CD4-positive, alpha-beta T cell treated with Interleukin-10 for 1 hour (primary cell): ENCODE measurements around the gene VANGL2.
A peak's percentile ranks its signal among the peaks of the same experiment; 100 is the strongest.

ENCODE experiments used
- DNase-seq: peaks from one replicate; pipeline ENCODE4 v3.0.0-alpha.2; 2020

The VANGL2 gene

DNA sequence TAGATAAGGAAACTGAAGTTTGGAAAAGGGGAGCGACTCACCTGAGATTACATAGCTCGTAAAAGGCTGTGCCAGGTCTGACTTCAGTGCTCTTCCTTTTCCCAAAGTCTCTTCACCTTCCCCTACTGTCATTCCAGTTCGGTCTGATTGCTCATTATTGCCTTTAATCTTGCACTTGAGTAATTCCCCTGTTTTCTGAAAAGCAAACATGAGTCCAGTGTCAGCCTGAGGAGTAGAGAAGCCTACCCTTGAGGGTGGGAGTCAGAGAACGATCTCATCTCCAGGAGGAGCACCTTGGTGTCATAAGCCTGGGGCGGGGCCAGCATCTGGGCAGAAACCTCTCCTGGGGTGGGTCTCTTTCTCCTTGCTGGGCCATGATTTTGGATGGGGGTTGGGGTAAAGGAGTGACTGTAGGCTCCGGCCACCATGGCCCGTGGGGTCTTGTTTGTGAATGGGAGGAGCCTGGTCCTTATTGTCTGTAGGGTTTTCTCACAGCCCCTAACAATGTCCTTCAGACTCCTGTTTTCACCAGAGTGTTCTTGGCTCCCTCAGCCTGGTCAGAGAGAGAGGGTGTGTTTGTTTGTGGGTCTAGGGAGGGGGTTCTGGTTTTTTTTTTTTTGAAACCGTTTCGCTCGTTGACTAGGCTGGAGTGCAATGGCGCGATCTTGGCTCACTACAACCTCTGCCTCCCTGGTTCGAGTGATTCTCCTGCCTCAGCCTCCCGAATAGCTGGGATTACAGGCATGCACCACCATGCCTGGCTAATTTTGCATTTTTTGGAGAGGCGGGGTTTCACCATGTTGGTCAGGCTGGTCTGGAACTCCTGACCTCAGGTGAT, 6.0 kb downstream of the VANGL2 start:
- DNase-seq, result no peak

- no peak for DNase-seq
Observed at GRCh38 chr1:160407839-160408801, 7.8 kb downstream of the VANGL2 start.

DNA sequence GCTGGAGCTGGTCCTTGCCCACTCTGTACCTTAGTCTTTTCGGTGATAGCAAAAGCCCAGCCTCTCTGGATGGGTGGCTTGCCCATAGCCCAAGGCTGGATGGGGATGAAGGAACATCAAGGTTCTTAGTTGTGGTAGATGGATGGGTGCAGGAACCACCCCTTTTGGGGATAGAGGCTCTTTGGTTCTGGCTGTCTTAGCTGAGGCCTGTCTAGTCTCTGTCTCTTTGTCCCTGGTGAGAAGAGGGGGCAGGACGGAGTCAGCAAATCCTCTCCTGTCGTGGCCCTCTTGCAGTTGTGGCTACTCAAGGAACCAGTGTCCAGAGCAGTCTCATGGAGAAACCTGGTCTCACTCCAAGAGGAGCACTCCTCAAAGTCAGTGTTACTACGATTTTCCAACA, 8.5 kb downstream of the VANGL2 start:
- DNase-seq, result no peak

DNA sequence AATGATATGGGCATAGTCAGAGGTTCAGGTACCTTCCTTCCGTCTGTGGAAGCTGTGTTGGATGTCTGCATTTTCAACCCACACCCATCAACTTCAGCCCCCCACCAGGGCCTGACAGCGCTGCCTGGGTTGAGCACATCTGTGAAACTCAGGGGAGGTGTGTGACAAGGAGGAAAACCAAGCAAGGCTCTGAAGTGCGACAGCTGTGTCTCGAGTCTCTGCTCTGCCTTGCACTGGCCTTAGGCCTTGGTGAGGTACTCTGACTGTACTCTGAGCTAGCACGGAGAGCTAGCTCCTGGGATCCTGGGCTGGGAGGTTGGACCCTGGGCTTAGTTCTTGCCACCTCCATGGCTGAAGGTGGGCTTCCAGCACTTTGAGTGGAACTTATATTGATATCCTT, 9.1 kb downstream of the VANGL2 start:
- no peak for DNase-seq

DNA sequence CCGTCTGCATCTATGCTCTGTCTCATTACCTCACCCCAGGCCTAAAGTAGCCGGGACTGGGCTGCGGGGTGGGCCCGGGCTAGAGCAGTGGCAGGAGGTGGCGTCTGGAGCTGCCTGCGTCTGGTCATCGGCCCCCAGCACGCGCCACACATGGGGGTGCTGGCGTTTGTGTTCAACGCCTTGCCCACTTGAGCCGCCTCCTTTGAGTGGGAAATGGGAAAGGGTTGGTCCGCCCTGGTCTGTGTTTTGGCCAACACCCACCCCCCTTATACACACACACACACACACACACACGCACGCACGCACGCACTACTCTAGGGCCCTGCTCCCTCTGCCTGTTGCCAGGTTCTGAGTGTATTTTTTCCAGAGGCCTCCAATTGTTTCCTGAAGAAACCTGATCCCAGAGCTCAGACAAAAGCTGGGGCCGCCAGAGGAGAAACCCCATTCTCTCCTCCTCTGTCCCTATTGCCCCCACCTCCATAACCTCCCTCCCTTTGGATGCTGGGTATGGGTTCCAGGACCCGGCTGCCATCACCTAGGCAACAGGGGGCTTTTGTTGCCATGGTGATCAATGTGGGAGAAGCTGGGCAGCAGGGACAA, 10.1 kb downstream of the VANGL2 start:
- DNase-seq, result no peak

DNA sequence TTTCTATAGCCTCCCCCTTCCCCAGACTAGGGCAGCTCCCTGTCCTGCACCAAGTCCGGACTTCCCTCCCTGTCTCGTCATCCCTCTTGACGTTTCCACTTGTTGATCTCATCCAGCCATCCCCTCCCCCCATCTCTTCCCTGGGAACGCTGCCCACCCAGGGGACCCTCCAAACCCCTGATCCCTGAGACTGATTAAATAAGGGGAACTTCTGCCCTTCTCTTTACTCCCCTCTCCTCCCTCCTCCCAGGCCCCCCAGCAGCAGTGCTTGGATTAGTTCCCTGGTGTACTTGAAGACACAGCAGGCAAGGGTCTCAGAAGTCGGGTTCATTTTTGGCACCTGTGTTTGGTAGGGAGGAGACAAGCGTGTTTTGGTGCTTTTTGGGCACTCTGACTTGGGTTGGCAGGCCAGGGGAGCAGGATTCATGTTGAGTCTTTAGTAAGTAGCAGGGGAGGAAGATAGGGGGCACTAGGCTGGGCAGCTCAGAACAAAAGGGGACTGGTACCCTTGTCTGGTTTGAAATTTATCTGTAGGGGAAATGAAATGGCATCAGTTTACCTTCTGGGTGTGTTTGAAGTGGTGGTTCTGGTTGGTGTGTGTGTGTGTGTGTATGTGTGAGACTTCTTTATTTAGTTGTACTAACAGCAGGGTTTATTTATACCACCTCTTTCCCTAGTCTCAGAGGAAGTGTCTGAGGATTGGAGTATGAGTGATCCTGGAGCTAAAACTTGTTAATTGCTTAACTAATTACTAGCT, 11.1 kb downstream of the VANGL2 start:
- no peak for DNase-seq

GRCh38 chr1:160412028-160412362, 11.6 kb downstream of the VANGL2 start:
- no peak for DNase-seq

- no peak for DNase-seq
Observed at GRCh38 chr1:160413716-160414115, 13.4 kb downstream of the VANGL2 start.

GRCh38 chr1:160414881-160415280, 14.5 kb downstream of the VANGL2 start:
- no peak for DNase-seq

GRCh38 chr1:160415696-160416290, 15.4 kb downstream of the VANGL2 start:
- DNase-seq, result no peak

- no peak for DNase-seq
Observed at GRCh38 chr1:160416369-160416768, 16.0 kb downstream of the VANGL2 start.

GRCh38 chr1:160418483-160418882, 18.1 kb downstream of the VANGL2 start:
- no peak for DNase-seq

DNA sequence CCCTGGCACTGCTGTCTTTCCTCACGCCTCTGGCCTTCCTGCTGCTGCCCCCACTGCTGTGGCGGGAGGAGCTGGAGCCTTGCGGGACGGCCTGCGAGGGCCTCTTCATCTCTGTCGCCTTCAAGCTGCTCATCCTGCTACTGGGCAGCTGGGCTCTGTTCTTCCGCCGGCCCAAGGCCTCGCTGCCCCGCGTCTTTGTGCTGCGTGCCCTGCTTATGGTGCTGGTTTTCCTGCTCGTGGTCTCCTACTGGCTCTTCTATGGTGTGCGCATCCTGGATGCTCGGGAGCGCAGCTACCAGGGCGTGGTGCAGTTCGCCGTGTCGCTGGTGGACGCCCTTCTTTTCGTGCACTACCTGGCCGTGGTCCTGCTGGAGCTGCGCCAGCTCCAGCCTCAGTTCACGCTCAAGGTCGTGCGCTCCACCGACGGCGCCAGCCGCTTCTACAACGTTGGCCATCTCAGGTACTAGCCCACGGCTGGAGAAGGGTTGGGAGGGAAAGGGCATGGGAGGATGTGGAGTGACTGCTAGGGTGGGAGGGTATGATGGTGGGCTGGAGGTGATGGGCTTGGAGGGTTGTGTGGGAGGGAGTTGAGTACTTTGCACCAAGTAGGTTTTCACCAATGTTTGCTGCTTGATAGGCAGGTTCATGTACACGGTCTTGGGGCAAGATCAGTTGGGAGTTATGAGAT, 18.9 kb downstream of the VANGL2 start:
- no peak for DNase-seq

GRCh38 chr1:160419838-160420169, 19.4 kb downstream of the VANGL2 start:
- no peak for DNase-seq

DNA sequence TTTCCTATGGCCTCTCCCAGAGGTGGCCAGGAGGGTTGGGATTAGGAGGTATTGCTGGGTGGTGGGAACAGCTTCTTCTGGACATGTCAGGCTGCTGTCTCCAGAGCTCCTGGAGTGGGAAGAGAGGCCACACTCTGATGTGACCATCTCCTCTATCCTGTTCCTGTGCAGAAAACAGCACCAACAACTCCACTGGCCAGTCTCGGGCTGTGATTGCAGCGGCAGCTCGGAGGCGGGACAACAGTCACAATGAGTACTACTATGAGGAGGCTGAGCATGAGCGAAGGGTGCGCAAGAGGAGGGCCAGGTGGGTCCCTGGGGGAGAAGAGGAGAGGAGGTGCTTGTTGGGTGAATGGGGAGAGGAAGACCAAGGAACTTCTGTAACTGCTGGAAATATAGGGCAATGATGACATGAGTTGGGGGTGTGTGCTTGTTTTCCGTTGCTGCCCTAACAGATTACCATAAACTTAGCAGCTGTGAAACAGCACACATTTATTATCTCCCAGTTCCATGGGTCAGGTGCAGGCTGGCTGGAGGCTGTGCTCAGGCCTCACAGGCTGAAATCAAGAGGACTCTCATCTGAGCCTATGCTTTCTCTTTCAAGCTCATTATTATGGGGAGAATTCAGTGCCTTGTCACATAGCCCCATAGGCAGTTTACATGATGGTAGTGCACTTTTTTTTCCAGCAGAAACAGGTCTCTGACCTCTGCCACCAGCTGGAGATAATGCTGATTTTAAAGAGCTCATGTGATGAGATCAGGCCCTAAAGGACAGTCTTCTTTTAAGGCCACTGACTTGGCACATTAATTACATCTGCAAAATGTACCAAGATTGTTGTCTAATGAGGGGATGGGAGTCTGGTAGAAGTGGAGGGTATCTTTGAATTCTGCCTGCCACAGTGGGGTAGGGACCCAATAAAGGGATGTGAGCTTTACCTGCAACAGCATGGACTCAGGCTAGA, 20.8 kb downstream of the VANGL2 start:
- no peak for DNase-seq

- no peak for DNase-seq
Observed at GRCh38 chr1:160421881-160422280, 21.5 kb downstream of the VANGL2 start.

GRCh38 chr1:160423966-160424365, 23.6 kb downstream of the VANGL2 start:
- no peak for DNase-seq

DNA sequence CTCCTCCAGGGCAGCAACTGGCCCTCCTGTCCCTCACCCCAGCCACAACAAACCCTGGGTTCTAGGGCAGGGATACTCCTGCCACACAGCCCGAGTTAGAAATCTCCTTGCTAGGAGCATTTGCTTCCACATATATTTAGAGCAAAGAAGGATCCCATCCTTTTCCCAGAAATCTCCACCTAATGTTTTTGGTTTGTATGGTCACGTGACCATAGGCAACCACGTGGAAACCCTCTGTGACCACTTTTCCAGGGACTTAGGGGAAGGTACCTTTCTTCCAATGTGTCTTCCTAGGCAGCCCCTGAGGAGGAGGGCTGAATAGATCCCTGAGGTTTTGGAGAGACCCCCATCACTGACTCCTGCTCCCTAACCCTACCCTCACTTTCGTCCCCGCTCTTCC, 25.5 kb downstream of the VANGL2 start:
- DNase-seq, result no peak

DNA sequence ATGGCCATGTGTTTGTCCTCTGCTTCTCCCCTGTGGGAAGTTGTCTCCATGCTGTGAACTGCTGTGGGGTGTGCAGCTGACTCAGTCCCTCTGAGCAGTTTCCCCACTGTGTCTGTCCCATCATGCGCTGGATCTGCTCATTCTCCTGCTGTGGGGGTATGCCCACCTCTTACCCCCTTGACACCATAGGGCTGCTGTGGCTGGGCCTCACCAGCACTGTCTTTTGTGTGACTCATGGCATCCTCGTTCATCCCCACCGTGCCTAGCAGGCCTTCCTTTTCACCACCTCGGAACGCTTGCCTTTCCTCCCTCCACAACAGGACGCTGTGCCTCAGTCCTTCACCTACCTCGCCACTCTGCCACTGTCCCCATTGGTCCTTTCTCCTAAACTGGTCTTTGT, 27.3 kb downstream of the VANGL2 start:
- no peak for DNase-seq

DNA sequence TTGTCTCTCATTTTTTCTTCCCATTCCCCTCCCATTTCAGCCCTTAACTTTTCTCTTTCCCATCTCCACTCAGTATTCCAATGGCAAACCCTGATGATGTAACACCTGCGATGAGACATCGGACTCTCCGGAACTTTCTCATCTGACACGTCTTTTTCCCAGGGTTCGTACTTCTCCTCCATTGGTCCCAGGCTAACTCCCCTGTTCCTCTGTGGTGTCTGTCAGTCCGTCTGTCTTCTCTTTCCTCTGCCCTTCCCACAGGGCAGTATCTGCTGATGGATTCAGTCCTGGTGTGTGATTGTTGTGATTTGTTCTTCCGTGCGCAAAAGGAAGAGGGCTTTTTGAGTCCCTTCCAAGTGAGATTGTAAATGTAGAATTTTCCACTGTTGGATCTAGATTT, 27.7 kb downstream of the VANGL2 start:
- no peak for DNase-seq

GRCh38 chr1:160428655-160429054, 28.3 kb downstream of the VANGL2 start:
- peak; percentile 57 for DNase-seq
